Suppressor macrophage treated with lipopolysaccharide for 1 hour (primary cell): Measurements from ENCODE around the gene COLEC11.
A peak's percentile ranks its signal among the peaks of the same experiment; 100 is the strongest.
"Not testable (repeated sequence)": the region's sequence is repeated elsewhere in the genome, so short reads cannot be mapped to it uniquely, and the experiment has no call there.

Experiments used
- DNase-seq, 3 donors: peaks; one replicate each; pipeline ENCODE4 v3.0.0-alpha.2; 2020 to 2022

COLEC11 gene

DNA sequence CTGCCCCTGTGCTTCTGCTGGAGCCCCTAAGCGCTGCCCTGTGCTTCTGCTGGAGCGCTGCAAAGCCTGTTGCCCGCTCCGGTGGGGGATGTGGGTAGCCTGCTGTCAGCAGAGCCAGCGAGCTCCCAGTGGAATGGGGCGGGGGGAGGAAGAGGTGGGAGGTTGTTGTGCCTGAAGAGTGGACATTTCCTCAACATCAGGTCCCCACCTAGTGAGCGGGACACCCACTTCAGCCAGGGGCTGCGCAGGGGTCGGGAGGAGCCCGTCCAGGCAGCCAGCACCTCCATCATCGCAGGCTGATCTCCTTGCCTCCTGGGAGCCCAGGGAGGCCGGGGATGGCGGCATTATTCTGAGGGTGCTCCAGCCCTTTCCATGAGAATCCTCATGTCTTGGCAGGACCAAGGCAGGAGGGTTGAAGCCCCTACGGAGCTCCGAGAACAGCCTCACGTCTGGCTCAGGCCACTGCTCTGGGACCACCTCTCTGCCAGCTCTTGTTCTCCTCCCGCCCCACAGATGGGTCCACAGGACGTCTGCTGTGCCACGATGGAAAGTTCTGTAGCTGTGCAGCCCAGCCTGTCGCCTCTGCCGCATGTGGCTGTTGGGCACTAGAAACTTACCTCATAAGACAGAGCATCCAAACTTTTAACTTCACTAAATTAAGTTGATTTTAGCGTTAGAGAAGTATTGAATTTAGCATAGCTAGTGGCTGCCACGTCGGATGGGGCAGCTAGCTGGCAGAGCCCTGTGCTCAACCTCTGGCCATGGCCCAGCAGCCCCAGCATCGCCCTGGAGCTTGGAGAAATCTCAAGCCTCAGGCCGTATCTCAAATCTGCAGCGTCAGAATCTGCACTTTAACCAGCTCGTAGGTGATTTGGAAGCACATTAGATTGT lies 61.2 kb downstream of the COLEC11 start:
- DNase-seq: no peak

DNA sequence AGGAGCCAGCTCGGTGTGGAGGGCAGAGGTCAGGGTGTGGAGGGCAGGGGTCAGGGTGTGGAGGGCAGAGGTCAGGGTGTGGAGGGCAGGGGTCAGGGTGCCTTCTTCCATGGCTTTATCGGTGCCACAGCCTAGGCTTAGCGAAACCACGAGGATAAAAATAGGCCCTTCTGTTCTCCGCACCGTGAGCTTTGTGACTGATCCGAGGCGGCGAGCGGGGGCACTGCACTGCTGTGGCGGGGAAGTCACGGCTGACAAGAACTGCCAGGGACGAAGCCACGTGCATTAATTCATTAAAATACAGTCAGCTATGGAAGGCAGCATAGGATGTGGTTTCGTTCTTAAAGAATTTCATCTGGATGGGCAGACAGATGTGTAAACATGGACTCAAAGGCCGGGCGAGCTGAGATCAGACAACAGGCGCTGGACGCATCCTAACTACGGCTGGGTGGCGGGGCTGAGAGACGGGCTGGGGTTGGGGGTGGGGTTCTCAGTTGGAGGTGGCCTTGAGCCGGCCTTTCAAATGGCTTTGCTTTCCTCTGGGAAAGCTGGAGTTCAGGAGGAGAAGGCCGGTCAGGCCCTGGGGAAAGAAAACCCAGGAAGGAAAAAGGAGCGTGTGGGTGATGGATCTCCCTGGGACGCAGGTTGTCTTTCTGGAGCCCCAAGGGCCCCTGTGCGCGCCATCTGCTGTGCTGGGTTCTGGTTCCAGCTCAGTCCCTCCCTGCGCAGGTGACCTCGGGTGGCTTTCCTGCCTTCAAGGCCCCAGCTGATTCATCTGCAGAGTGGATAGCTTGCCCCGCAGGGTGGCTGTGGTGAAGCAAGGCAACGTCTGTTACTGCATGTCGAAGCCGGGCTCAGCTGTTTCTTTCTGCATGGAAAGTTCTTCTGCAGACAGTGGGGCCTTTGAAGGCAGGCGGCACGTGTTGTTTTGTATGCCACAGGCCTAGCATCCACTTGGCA lies 62.1 kb downstream of the COLEC11 start:
- no peak for DNase-seq

DNA sequence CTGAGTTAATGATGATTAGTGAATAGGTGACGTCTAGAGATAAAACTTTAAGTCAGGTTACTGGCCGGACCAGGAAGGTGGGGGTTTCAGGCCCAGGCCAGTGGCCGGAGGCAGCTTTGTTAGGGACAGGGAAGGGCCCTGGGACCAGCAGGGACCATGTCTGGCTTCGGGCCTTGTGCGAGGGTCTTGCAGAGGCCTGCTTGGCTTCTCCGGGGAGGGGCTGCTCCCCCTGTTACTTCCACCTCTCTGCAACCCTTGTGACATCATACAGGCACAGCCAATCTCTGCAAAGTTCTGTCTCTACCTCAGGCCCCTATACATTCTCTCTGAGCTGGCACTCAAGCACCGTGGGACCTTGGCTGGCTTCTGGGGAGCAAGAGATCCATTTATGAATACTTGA lies 63.0 kb downstream of the COLEC11 start, which contains the start of gene ALLC:
TSS of gene ALLC (plus strand) at position 320 of the 400 bp plus-strand sequence. CDS start 12,958 bp downstream, outside the sequence.
- DNase-seq: no peak

DNA sequence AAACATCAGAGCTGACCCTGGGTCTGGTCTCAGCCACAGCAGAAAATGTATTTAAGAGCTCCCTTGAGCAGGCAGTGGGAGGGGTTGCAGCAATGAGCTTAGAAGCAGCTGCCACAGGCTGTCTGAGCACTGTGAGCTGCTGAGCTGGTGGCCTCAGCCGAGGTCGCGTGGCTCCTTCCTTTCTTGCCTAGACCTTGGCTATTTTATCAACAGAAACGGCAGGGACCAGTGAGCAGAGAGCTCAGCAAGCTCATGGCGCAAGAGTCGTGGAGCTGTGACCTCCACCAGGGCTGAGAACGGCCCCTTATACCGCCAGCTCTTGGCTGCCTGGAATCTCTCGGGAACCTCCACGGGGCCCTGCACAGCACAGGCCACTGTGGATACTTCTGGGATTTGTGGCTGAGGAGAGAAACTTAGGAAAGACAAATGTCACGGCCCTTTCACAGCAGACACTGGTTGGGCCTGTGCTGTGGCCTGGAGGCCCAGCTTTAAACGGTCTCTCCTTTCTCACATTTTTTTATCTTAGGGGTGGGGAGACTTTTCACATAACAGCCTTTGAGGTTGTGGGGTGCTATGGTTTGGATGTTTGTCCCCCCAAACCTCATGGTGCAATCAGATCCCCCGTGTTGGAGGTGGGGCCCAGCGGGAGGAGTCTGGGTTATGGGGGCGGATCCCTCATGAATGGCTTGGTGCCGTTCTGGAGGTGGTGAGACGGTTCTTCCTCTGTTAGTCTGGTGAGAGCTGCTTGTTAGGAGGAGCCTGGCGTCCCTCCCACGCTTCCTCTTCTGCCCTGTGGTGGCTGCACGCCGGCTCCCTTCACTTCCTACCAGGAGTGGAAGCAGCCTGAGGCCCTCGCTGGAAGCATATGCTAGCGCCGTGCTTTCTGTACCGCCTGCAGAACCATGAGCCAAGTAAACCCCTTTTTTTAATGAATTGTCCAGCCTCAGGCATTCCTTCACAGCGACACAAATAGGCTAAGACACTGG lies 64.8 kb downstream of the COLEC11 start:
- DNase-seq: peak in 2 of 3 donors; percentile 21 to 32

DNA sequence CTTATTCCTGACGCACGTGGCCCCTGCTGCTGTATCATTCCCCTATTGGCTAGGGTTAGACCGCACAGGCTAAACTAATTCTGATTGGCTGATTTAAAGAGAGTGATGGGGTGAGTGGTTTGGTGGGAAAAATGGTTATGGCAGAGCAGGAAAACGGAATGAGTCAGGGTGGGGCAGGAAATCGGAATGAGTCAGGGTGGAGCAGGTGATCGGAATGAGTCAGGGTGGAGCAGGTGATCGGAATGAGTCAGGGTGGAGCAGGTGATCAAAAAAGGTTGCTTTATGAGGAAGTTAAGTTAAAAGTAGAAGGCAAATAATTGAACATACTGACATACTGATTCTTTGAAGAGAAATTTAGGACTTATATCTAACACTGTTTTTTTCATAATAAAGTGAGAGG lies 65.7 kb downstream of the COLEC11 start:
- DNase-seq: not testable (repeated sequence)

DNA sequence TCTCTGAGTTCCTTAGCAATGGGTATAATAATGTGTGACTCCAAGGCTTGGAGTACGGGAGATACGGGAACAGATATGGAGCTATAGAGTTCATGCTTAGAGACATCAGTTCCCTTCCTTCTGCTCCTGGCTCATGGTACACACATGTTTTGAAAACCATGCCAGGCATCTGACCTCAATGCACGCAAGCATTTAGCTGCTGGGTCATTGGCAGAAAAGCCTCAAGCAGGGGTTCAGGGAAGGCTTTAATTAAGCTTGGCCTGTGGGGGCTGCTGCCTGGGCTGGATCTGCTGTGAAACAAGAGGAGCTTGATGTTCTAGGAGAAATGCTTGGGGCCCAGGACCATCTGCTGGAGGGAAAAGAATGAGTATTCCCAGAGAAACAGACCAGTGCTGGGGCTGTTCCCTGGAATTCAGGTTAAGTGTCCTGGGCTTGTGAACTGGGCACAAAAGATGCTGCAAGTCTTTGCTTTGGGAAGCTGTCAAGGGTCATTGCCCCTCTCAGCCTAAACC lies 66.3 kb downstream of the COLEC11 start:
- DNase-seq: no peak

DNA sequence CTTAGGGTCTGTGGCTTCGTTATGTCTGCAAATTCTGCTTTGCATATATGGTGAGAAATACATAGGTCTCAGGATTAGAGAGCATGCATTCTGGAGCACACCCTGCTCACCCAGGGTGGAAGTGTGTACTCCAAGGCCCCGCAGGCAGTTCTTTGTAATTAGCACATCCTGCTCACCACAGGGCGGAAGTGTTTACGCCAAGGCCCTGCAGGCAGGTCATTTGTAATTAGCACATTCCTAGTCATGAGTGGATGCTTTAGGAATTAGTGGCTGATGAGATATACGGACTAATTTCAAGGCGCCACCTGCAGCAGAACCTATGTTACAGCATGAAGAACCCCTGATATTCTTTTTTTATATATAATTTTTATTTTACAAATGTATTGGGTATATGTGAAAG lies 67.3 kb downstream of the COLEC11 start:
- no peak for DNase-seq

DNA sequence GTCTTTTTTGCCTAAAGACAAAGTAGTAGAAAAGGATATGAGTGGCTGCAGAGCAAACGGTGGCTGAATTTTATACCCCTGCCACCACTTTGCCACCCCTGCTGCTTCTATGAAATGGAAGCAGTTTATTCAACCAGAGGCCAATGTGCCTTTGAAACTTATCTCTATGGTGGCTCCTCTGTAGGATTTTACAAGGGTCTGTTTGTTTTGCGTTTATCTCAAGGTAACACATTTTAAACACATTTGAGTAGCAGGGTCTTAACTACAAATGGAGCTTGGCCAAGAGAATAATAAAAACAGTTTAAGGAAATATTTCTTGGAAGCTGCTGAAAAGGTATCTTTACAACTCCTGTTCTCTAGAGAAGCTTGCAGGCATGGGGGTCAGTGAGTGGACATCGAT lies 69.2 kb downstream of the COLEC11 start:
- no peak for DNase-seq

DNA sequence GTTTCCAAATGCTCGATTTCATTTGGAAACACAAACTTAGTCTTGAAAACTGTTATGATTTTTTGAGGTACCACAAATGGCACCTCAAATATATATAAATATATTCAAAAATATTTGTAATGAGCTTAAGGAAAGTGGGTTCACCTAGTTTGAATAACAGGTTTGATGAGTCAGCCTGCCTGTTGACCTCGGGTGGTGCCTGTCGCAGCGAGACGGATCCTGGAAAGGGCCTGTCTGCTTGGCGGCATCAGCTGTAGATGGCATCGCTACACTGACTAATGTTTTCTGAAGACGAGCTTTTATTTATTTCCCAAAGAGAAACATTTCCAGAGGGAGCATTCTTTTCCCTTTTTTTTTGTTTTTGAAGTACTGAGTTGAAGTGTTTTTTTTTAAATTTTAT lies 70.0 kb downstream of the COLEC11 start:
- DNase-seq: no peak

DNA sequence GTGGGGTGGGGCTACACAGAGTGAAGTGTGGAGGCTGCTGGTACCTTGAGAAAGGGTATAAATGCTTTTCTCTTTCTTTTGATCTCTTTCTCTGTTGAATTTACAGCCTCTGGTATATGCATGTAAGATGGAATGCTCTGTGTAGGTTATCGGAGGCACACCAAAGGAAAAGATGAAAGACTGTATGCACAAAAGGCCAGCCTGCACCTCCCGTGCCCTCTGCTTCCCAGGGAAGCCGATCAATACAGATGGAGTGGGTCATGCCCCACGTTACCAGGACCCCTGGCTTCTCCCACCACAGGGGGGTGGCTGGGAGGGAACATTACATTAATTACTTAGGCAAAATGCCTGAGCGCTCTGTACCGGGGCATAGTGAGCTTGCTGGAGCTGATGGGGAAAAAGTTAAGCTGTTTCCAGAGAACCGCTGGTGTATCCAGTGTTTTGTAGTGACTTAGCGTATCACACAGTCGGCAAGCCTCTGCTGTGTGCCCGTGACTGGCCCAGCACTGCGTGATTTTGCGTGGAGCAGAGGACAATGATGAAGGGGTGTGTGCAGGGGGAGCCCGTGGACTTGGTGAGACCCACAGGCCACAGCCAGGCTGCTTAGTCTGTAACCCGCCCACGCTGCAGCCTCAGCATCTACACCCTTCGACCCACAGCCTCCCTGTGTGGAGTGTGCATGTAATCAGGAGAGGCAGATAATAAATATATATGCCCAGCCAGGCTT lies 71.1 kb downstream of the COLEC11 start:
- no peak for DNase-seq

DNA sequence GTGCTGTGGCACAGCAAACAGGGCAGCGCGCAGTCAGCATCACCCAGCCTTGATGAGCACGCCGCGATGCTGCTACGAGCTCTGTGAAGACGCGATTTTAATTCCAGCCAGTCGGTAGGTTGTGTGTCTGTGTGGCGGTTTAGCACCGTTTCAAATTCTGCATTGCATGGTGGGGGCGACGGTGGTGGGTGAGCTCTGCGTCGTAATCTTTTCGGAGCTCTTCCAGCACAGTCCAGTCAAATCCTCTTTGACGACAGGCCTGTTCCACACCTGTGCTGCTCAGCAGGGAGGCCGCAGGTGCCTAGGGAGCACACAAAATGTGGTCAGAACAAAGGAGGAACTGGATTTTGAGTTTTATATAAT lies 71.7 kb downstream of the COLEC11 start:
- DNase-seq: no peak

DNA sequence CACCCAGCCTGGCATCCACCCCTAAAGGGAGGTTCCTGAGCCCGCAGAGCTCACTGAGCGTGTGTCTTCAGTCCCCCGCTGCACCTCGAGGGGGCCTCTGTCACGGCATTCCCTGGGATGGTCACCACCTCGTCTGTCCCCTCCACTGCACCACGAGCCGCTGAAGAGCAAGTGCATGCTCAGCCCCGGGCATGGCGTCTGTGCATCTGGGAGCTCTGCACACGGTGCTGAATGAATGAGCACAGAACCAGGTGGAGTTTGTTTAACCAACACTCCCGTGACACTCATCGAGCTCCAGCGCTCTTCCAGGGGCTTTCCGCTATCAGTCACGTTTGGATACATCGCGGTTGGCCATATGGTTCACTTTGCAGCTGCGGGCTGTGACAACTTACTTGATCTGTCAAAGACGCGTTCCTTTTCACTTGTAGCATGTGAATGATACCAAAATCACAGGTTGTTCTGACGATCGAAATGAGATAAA lies 72.3 kb downstream of the COLEC11 start:
- DNase-seq: no peak

DNA sequence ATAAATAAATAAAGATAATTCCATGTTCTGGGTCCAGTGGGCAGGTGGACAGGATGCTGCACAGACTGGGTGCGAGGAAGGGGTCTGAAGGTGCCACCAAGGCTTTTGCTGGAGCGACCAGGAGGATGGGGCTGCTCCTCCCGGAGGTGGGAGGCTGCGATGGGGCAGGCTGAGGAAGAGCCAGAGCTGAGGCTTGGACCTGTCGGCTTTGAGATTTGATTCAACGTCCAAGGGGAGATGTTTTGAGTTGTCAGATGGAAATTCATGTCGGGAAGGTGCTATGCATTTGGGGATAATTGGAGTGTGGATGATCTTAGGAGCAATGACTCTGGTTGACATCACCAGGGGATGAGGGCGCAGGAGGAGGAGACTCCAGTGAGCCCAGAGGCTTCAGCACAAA lies 74.7 kb downstream of the COLEC11 start:
- no peak for DNase-seq

DNA sequence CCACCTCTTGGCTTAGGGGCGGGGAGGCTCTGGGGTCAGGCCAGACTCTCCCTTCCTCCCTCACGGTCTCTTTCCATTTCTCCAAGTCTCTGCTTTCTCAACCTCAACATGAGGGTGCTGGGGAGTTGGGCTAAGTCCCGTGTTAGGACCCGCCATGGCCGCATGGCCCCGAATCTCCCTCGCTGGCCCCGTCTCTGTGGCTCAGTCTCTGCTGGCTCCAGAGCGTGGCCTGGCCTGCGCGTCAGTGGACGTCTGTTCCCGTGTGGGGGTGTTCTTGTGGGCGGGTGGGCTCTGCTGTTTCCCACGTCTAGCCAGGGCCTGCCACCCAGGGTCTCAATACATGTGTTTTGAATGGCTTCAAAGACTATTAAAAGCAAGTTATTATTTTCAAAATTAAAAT lies 75.5 kb downstream of the COLEC11 start:
- DNase-seq: no peak

DNA sequence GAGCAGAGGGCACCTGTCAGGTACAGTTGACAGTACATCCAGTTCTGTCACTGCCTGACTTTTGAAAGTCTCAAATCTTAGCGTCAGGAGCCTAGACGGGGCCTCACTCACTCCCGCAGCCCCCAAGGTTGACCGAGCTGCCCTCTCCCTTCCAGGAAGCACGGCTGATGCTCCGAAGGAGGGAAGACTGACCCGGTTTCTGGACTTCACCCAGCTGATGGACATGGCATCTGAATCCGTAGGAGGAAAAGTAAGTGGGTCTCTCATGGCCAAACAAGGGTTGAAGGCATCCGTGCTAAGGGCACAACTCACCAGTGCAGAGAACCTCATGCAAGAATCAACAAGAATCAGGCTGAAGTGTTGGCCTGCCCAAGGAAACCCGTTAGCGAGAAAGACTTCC lies 76.0 kb downstream of the COLEC11 start:
- DNase-seq: no peak

DNA sequence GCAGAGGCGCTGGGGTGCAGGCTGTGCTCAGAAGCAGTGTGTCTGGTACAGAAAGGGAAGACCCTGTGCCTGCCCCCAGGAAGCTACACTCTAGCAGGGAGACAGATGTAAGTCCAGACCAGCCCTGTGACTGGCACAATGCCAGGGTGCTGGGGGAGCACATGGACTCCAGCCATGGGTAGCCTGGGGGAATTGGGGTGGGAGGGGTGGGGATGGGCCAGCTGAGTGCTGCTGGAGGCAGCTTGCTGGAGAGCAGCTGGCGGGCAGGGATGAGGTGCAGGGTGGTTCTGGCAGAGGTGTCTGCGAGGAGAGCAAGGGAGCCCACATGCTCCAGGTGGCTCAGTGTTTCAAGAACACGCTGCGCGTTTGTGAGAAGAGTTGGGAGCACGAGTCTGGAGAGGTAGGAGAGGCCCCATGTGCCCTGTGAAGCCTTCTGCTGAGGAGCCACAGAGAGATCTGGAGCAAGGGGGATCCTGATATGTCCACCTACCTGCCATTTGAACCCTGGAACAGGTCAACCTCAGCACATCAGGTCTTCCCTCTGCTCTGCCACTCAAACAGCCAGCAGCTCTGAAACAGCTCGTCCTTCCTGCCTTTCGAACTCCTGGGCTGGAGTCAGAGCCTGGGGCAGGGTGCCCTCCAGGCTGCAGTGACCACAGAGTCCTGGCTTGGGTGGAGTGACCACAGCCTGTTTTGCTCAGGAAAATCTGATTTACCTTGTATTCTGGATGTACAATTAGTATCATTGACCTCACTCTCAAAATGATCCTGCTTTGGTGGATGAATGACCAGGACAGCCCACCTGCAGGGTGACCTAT lies 78.2 kb downstream of the COLEC11 start:
- no peak for DNase-seq

DNA sequence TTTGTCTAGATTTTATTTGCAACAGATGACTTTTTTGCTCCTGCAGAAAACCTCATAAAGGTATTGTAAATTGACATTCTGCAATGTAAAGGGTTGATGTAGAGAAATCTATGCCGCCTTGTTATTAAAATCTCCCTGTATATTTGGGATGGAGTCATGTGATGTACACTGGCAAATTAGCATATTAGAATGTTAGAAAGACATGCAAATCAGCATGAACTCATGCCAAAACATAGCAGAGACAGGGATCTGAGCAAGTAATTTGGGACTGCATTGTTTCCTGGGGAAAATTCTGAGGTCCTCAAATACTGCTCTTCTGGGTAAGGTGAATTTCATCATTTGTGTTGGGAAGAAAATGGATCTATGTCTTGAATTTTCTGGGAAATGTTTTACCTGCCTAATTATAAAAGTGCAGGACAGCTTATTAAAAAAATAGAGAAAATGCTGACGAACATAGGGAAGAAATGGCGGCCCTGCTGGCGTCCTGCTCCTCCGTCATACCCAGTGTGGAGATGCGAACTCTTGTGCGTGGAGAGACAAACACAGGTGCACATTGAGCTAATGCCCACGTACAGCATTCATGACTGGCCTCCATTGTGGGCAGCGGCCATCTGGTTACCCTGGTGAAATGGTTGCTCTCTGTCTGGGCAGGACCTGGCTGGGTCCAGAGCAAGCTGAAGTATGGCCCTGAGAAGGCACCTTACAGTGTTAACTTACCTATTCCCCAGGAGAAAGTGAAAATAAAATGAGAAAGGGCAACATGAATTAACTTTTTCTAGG lies 79.3 kb downstream of the COLEC11 start:
- DNase-seq: no peak

DNA sequence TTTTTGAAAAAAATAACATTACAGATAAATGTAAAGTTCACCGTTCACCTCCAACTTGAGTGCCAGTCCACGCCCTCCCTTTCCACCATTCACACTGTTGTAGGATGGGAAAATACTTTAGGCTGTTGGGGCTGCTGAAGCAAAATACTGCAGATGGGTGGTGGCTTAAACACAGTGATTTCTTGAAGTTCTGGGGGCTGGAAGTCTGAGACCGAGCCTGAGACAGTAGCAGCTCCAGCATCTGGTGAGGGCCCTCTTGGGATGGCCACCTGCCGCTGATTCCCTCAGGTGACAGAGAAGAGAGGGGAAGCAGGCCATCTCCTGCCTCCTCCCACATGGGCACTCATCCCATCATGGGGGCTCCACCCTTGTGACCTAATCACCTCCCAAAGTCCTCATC lies 80.8 kb downstream of the COLEC11 start:
- no peak for DNase-seq

DNA sequence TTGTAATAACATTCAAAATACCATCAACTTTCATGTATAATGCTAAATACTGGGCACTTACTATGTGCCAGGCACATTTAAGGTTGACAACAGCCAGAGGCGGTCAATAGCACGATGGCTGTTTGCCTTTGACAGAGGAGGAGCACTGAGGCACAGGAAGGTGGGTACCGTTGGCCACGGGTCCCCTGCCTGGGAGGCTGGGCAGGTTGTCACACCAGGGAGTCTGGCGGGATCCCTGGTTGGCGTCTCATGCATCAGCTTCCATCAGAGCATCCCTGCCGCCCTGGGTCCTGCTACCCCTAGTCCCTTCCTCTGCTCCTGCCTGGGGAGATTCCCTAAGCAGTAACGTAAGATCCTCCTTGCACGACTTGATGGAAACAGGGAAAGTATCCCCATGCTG lies 82.5 kb downstream of the COLEC11 start:
- no peak for DNase-seq

DNA sequence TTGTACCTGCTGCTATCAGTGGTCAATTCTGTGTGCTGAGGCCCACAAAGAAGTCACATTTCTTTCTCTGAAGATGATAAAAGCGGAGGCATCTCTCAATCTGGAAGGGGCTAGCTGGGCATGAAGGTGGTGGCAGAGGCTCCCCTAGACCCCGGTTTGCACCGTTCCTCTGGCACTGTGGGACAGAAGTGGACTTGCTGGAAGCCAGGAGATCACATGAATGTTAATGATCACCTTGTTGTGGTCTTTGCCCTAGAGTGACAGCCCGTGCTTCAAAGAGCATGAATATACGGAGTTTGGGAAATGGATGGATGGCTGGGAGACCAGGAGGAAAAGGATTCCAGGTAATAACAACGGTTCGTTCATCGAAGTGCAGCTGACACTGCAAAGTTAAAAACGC lies 83.3 kb downstream of the COLEC11 start:
- no peak for DNase-seq
